Activated naive CD4-positive, alpha-beta T cell treated with anti-CD3 and anti-CD28 coated beads, Interleukin-2, amount 50 U/mL, for 24 hours (primary cell): Measurements from ENCODE around the gene DNASE2B.

ENCODE experiments used
- H3K27ac Mint-ChIP-seq: one replicate; pipeline ENCODE4 v1.8.0; 2021; ENCODE audit warnings: mild to moderate bottlenecking, mixed read lengths
- H3K27me3 Mint-ChIP-seq: one replicate; pipeline ENCODE4 v1.8.0; 2021; ENCODE audit warnings: mixed read lengths
- H3K36me3 Mint-ChIP-seq: one replicate; pipeline ENCODE4 v1.8.0; 2021; ENCODE audit warnings: mixed read lengths
- H3K4me1 Mint-ChIP-seq: one replicate; pipeline ENCODE4 v1.8.0; 2021; ENCODE audit warnings: mixed read lengths
- H3K4me3 Mint-ChIP-seq: one replicate; pipeline ENCODE4 v1.8.0; 2021; ENCODE audit warnings: mild to moderate bottlenecking, mixed read lengths
- H3K9me3 Mint-ChIP-seq: one replicate; pipeline ENCODE4 v1.8.0; 2021; ENCODE audit warnings: mixed read lengths

The DNASE2B gene

DNA sequence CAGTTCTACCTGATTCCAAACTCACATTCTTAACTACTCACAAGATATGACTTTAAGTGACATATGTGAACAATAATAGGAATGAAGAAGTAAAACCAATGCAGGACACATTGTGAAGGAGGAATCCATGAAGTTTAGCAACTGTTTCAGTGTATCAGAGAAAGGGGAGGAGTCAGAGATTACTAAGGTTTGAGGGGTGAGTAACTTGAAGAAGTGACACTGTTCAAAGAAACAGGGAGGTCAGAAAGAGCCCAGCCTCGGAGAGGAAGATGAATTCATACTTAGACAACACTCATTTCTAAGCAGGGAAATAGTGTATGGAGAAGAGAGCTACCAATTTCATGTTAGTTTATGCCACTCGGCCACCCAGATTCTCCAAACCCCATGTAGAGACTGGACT lies 52.6 kb downstream of the DNASE2B start:
- Mint-ChIP-seq H3K4me3 (no peak overlapping the region), H3K27ac (no peak overlapping the region), H3K36me3 (peaks cover 1% of the 10 kb centered on the region), H3K27me3 (peaks cover 3% of the 10 kb centered on the region), H3K4me1 (no peaks in the 10 kb centered on the region), H3K9me3 (no peaks in the 10 kb centered on the region)

DNA sequence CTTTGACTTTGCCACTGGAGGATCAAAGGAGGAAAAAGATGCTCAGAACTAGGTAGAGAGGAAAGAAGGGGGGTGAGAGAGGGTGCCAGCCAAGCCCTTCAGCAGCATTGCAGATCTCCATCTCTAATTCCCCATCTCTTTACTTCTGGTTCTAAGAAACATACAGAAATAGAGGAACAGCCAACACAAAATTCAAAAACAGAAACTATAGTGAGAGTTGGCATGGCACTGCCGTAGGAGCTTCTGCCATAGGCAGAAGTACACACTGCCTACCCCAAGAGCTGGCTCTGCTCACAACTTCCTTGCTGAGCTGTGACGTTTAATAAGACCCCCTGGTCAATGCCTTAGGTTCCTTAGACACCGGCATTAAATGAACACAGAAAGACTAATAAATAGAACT lies 54.2 kb downstream of the DNASE2B start:
- Mint-ChIP-seq H3K27me3 (peaks cover 7% of the 10 kb centered on the region), H3K4me1 (no peaks in the 10 kb centered on the region), H3K36me3 (peaks cover 1% of the 10 kb centered on the region), H3K27ac (no peak overlapping the region), H3K4me3 (no peak overlapping the region), H3K9me3 (no peaks in the 10 kb centered on the region)

DNA sequence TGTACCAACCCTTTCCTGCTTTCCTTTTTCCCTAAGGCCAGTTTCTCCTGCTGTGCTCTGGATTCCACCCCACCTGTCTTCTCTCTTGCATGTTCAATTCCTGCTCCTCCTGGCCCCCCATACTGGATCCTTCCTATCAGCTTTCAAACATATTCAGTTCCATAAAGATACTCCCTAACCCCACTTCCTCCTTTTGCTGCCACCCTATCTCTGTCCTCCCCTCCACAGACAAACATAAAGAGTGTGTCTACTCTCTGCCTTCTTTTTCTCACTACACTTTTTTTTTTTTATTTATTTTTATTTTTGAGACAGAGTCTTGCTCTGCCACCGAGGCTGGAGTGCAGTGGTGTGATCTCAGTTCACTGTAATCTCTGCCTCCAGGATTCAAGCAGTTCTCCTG lies 63.8 kb downstream of the DNASE2B start:
- Mint-ChIP-seq H3K36me3 (peaks cover 2% of the 10 kb centered on the region), H3K4me1 (no peaks in the 10 kb centered on the region), H3K9me3 (no peaks in the 10 kb centered on the region), H3K27me3 (peaks cover 16% of the 10 kb centered on the region), H3K27ac (no peak overlapping the region), H3K4me3 (no peak overlapping the region)
